ENCODE measurements around the gene MCCC1.
A peak's percentile ranks its signal among the peaks of the same experiment; 100 is the strongest.
"Not testable (repeated sequence)": the region's sequence is repeated elsewhere in the genome, so short reads cannot be mapped to it uniquely, and the experiment has no call there.

Gene MCCC1

GRCh38 chr3:183099026-183099837, at the start of gene MCCC1:
Gene MCCC1, minus strand, starts transcription at chr3:183099496. Its CDS starts 56 bp downstream, at chr3:183099440.
- DNase-seq = peak; percentile 99

GRCh38 chr3:183148056-183148455, 48.8 kb upstream of the MCCC1 start:
- DNase-seq = no peak

- DNase-seq = no peak
These were observed 45.1 kb upstream of the MCCC1 start for GRCh38 chr3:183144363-183144762.

GRCh38 chr3:183142199-183142598, 42.9 kb upstream of the MCCC1 start:
- no peak for DNase-seq

- DNase-seq = no peak
These were observed 35.5 kb upstream of the MCCC1 start for GRCh38 chr3:183134844-183135243.

GRCh38 chr3:183132409-183132808, 33.1 kb upstream of the MCCC1 start:
- no peak for DNase-seq

- DNase-seq = no peak
These were observed 32.4 kb upstream of the MCCC1 start for GRCh38 chr3:183131735-183132134.

- no peak for DNase-seq
These were observed 32.0 kb upstream of the MCCC1 start for GRCh38 chr3:183131186-183131725.

- no peak for DNase-seq
These were observed 29.9 kb upstream of the MCCC1 start for GRCh38 chr3:183129243-183129642.

GRCh38 chr3:183128709-183129108, 29.4 kb upstream of the MCCC1 start:
- DNase-seq = no peak

- DNase-seq = peak; percentile 35
These were observed 24.6 kb upstream of the MCCC1 start for GRCh38 chr3:183123891-183124290.

GRCh38 chr3:183122257-183122932, 23.1 kb upstream of the MCCC1 start:
- DNase-seq = peak; percentile 57

GRCh38 chr3:183120538-183121215, 21.4 kb upstream of the MCCC1 start:
- DNase-seq = no peak

- DNase-seq = no peak
These were observed 17.8 kb upstream of the MCCC1 start for GRCh38 chr3:183117056-183117455.

- DNase-seq = no peak
These were observed 16.8 kb upstream of the MCCC1 start for GRCh38 chr3:183116025-183116614.

GRCh38 chr3:183114384-183115178, 15.3 kb upstream of the MCCC1 start:
- peak; percentile 31 for DNase-seq

- not testable (repeated sequence) for DNase-seq
These were observed 10.6 kb upstream of the MCCC1 start for GRCh38 chr3:183109847-183110246.

GRCh38 chr3:183108470-183108869, 9.2 kb upstream of the MCCC1 start:
- DNase-seq = no peak

GRCh38 chr3:183108001-183108449, 8.7 kb upstream of the MCCC1 start:
- DNase-seq = peak; percentile 72

- not testable (repeated sequence) for DNase-seq
These were observed 8.1 kb upstream of the MCCC1 start for GRCh38 chr3:183107372-183107771.

- DNase-seq = no peak
These were observed 7.3 kb upstream of the MCCC1 start for GRCh38 chr3:183106635-183107034.

- DNase-seq = not testable (repeated sequence)
These were observed 4.7 kb upstream of the MCCC1 start for GRCh38 chr3:183103950-183104349.
